A549 (cell line): Measurements from ENCODE around the gene PBX1.

Source experiments
- CBX8 ChIP-seq: fragments of 200-600 bp; sonication (generic); IDR thresholded peaks from 2 replicates; pipeline ENCODE4 v1.6.1; 2016
- EP300 ChIP-seq, 2 experiments: fragments of >200 bp; sonication (Bioruptor Twin); formaldehyde crosslinking; IDR thresholded peaks; 2 replicates in 1 of 2; 3 replicates in 1 of 2; pipeline ENCODE4 v1.6.1; 2016 to 2017
- HDAC2 ChIP-seq: fragments of 200-600 bp; sonication (generic); IDR thresholded peaks from 2 replicates; pipeline ENCODE4 v1.6.1; 2016
- HOXB13 ChIP-seq: fragments of 250-450 bp; sonication (Bioruptor Pico); IDR thresholded peaks from 2 replicates; pipeline ENCODE4 v1.5.0; 2020; ENCODE audit warnings: low read depth, mild to moderate bottlenecking, moderate library complexity
- RARB ChIP-seq: fragments of 250-450 bp; sonication (Bioruptor Pico); IDR thresholded peaks from 2 replicates; pipeline ENCODE4 v1.8.0; 2021; ENCODE audit warnings: mild to moderate bottlenecking, moderate library complexity
- RNF2 ChIP-seq: fragments of 200-600 bp; sonication (generic); IDR thresholded peaks from 2 replicates; pipeline ENCODE4 v1.6.1; 2016; ENCODE audit warnings: low read depth, mild to moderate bottlenecking, antibody characterized with exemption, moderate library complexity, borderline replicate concordance
- TFCP2L1 ChIP-seq: fragments of 250-450 bp; sonication (Bioruptor Pico); IDR thresholded peaks from 2 replicates; pipeline ENCODE4 v1.5.0; 2021; ENCODE audit warnings: mild to moderate bottlenecking
- TF ChIP-seq, protein P1 (sequence below): fragments of >200 bp; sonication (Bioruptor Twin); formaldehyde crosslinking; IDR thresholded peaks from 3 replicates; pipeline ENCODE4 v1.5.1; 2016
- TF ChIP-seq, protein P2 (sequence below): fragments of 250-450 bp; sonication (Bioruptor Pico); IDR thresholded peaks from 2 replicates; pipeline ENCODE4 v1.5.0; 2021; ENCODE audit warnings: mild to moderate bottlenecking, moderate library complexity, borderline replicate concordance

DNA sequence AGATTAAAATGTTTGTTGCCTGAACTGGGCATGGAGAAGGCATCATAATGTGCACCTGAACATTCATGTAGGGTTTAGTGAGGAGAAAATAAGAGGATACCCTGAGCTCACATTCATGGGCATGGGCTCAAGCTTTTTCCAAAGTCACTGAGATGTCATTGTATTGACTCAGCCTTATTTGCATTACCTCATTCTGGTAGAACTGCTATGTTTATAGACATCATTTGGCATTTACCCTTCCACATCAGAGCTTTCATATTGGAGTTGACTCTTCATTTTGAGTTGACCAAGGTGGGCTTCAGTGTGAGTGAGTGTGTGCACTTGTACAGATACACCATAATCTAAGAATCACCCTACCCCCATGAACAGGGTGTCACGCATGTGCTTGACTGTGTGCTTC is 143.2 kb downstream of the PBX1 start:
- TF ChIP-seq RARB (CRISPR knock-in tag) (no peak), RNF2 (no peak), EP300 (IDR thresholded peaks at IDR 0.05) (no peak), CBX8 (no peak), HOXB13 (CRISPR knock-in tag) (no peak), HDAC2 (no peak), TFCP2L1 (CRISPR knock-in tag) (no peak)
- TF ChIP-seq, protein P1, sequence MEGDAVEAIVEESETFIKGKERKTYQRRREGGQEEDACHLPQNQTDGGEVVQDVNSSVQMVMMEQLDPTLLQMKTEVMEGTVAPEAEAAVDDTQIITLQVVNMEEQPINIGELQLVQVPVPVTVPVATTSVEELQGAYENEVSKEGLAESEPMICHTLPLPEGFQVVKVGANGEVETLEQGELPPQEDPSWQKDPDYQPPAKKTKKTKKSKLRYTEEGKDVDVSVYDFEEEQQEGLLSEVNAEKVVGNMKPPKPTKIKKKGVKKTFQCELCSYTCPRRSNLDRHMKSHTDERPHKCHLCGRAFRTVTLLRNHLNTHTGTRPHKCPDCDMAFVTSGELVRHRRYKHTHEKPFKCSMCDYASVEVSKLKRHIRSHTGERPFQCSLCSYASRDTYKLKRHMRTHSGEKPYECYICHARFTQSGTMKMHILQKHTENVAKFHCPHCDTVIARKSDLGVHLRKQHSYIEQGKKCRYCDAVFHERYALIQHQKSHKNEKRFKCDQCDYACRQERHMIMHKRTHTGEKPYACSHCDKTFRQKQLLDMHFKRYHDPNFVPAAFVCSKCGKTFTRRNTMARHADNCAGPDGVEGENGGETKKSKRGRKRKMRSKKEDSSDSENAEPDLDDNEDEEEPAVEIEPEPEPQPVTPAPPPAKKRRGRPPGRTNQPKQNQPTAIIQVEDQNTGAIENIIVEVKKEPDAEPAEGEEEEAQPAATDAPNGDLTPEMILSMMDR, result no peak
- TF ChIP-seq, protein P2, sequence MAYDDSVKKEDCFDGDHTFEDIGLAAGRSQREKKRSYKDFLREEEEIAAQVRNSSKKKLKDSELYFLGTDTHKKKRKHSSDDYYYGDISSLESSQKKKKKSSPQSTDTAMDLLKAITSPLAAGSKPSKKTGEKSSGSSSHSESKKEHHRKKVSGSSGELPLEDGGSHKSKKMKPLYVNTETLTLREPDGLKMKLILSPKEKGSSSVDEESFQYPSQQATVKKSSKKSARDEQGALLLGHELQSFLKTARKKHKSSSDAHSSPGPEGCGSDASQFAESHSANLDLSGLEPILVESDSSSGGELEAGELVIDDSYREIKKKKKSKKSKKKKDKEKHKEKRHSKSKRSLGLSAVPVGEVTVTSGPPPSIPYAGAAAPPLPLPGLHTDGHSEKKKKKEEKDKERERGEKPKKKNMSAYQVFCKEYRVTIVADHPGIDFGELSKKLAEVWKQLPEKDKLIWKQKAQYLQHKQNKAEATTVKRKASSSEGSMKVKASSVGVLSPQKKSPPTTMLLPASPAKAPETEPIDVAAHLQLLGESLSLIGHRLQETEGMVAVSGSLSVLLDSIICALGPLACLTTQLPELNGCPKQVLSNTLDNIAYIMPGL (CRISPR knock-in tag), result no peak
